ENCODE measurements around the gene NGDN.

The NGDN gene

DNA sequence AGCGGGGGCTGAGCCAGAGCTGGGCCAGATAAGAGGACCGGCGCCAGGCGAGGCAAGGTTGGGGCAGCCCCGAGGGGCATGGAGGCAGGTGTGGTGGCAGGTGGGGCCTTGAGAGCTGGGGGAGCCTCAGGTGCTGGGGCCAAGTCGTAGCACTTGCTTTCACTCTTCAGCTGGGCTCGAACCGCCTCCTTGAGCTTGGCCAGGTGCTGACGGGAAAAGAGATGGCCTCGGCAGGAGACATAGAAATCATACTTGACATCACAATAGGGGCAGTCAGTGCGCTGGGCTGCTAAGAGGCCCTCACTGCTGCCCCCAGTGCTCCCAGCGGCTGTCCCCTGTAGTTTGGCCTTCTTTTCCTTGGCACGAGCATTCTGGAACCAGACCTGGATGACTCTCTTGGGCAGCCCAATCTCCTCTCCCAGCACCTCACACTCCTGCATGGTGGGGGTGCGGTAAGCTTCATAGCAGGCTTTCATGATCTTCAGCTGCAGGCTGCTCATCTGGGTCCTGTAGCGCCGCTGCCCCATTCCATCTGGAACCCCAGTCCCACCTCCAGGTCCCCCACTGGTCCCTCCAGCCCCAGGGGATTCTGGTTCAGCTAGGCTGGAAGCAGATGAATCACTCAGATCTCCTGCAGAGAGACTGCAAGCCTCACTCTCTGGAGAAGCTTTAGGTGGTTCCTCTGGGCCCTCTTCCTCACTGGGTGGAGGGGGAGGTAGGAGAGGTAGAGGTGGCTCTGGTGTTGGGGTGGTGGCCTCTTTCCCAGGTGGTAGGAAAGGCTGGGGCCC, 53.9 kb downstream of the NGDN start:
- DNase-seq: no peak

DNA sequence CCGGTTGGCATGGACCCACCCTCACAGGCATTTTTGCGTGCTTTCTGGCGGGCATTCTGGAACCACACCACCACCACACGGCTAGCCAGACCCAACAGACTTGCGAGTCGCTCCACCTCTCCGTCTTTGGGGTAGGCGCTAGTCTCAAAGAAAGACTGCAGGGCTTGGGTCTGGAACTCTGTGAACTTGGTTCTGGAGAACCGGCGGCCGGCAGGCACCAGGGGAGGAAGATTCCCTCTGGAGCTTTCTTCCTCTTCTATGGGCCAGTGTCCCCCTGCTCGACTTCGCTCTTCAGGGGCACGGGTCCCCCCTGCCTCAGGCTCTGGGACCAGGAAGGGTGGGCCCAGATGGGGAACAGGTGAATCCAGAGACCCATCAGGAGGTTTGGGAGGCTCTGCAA, 55.5 kb downstream of the NGDN start:
- DNase-seq: no peak

GRCh38 chr14:23525611-23526010, 56.1 kb downstream of the NGDN start:
- no peak for DNase-seq
